Astrocyte (in vitro differentiated cells and primary cell): Measurements from ENCODE around the gene SEMA3G. TPM values are rescaled to one million over a fixed set of nuclear protein-coding genes. Genes with fewer than 3 reads are reported as not detected.

Source experiments
- DNase-seq: peaks from one replicate; pipeline ENCODE4 v3.0.0-alpha.2; 2010; ENCODE audit warnings: low read depth
- FAIRE-seq: peaks from 2 replicates; lab custom pipeline; 2011; peaks lifted over from hg19 to GRCh38; lab: Jason Lieb, UNC
- H2AFZ ChIP-seq: 2 replicates; pipeline ENCODE4 v1.6.0; 2012; ENCODE audit warnings: low read depth, low read length, inconsistent platforms
- H3K27ac ChIP-seq: 2 replicates; pipeline ENCODE4 v1.5.1; 2011; ENCODE audit warnings: low read depth, low read length, inconsistent platforms
- H3K27me3 ChIP-seq: 2 replicates; pipeline ENCODE4 v1.6.0; 2011; ENCODE audit warnings: low read length, inconsistent platforms; ENCODE audit not compliant: insufficient read depth
- H3K36me3 ChIP-seq: 2 replicates; pipeline ENCODE4 v1.5.1; 2011; ENCODE audit warnings: low read length, inconsistent platforms; ENCODE audit not compliant: insufficient read depth
- H3K4me1 ChIP-seq: 2 replicates; pipeline ENCODE4 v1.5.1; 2011; ENCODE audit warnings: low read length, inconsistent platforms; ENCODE audit not compliant: insufficient read depth
- H3K4me2 ChIP-seq: 2 replicates; pipeline ENCODE4 v1.6.0; 2012; ENCODE audit warnings: low read length, inconsistent platforms
- H3K4me3 ChIP-seq: 2 replicates; pipeline ENCODE4 v1.5.1; 2011; ENCODE audit warnings: low read depth, mild to moderate bottlenecking, low read length, inconsistent platforms; ENCODE audit not compliant: insufficient read depth
- H3K79me2 ChIP-seq: 2 replicates; pipeline ENCODE4 v1.6.0; 2012; ENCODE audit warnings: mild to moderate bottlenecking, low read length, inconsistent platforms; ENCODE audit not compliant: insufficient read depth
- H3K9ac ChIP-seq: 2 replicates; pipeline ENCODE4 v1.6.0; 2012; ENCODE audit warnings: mild to moderate bottlenecking, low read length, inconsistent platforms
- H3K9me3 ChIP-seq: 2 replicates; pipeline ENCODE4 v1.5.1; 2012; ENCODE audit warnings: low read depth, mild to moderate bottlenecking, low read length, inconsistent platforms; ENCODE audit not compliant: insufficient read depth
- H4K20me1 ChIP-seq: 2 replicates; pipeline ENCODE4 v1.6.0; 2012; ENCODE audit warnings: low read length, inconsistent platforms; ENCODE audit not compliant: insufficient read depth
- H3K27ac Mint-ChIP-seq: one replicate; pipeline ENCODE4 v1.8.0; 2021; ENCODE audit warnings: mild to moderate bottlenecking, mixed read lengths; ENCODE audit not compliant: unreplicated experiment
- H3K27me3 Mint-ChIP-seq: one replicate; pipeline ENCODE4 v1.8.0; 2021; ENCODE audit warnings: low read depth, mixed read lengths; ENCODE audit not compliant: unreplicated experiment
- H3K36me3 Mint-ChIP-seq: one replicate; pipeline ENCODE4 v1.8.0; 2021; ENCODE audit warnings: low read depth, mixed read lengths; ENCODE audit not compliant: unreplicated experiment
- H3K4me1 Mint-ChIP-seq: one replicate; pipeline ENCODE4 v1.8.0; 2021; ENCODE audit warnings: low read depth, mixed read lengths; ENCODE audit not compliant: unreplicated experiment
- H3K4me3 Mint-ChIP-seq: one replicate; pipeline ENCODE4 v1.8.0; 2021; ENCODE audit warnings: mild to moderate bottlenecking, moderate library complexity, mixed read lengths; ENCODE audit not compliant: unreplicated experiment
- H3K9me3 Mint-ChIP-seq: one replicate; pipeline ENCODE4 v1.8.0; 2021; ENCODE audit warnings: mild to moderate bottlenecking, mixed read lengths; ENCODE audit not compliant: unreplicated experiment
- CTCF ChIP-seq: IDR thresholded peaks from 2 replicates; pipeline ENCODE4 v1.5.1; 2011; ENCODE audit warnings: low read depth, mild to moderate bottlenecking, inconsistent platforms, low read length, moderate library complexity; ENCODE audit not compliant: insufficient read depth
- EZH2 ChIP-seq: IDR thresholded peaks from 2 replicates; pipeline ENCODE4 v1.6.1; 2012; ENCODE audit warnings: mild to moderate bottlenecking, low read length, inconsistent platforms; ENCODE audit not compliant: insufficient read depth
- total RNA-seq: library from RNA; stranded (reverse); gene quantifications from 2 replicates; pipeline ENCODE4 v1.2.1, GENCODE V29; 2021

SEMA3G gene
- total RNA-seq, 1 donor from 2014 or later, result 0.09 TPM

GRCh38 chr3:52402706-52403270 lies 42.1 kb downstream of the SEMA3G start:
- H3K4me3 Mint-ChIP-seq, result no peak overlapping the region

GRCh38 chr3:52402101-52402521 lies 42.8 kb downstream of the SEMA3G start:
- Mint-ChIP-seq H3K27ac (no peak overlapping the region), H3K27me3 (no peaks in the 10 kb centered on the region), H3K4me1 (no peaks in the 10 kb centered on the region), H3K4me3 (no peak overlapping the region), H3K9me3 (no peaks in the 10 kb centered on the region), H3K36me3 (peaks cover 19% of the 10 kb centered on the region)
- no peak for TF ChIP-seq EZH2
- TF ChIP-seq CTCF, result no peak
- Histone ChIP-seq H3K4me1 (no peaks in the 10 kb centered on the region), H3K9ac (no peak overlapping the region), H2AFZ (no peak overlapping the region), H4K20me1 (peaks cover 16% of the 10 kb centered on the region), H3K36me3 (peaks cover 11% of the 10 kb centered on the region), H3K27ac (no peak overlapping the region), H3K4me2 (no peak overlapping the region), H3K79me2 (peaks cover 11% of the 10 kb centered on the region), H3K4me3 (no peak overlapping the region), H3K27me3 (no peaks in the 10 kb centered on the region), H3K9me3 (no peaks in the 10 kb centered on the region)
- DNase-seq, result no peak
- no peak for FAIRE-seq

More at GRCh38 chr3:52402706-52403270, 42.1 kb downstream of the SEMA3G start:
- Histone ChIP-seq H3K27ac (no peak overlapping the region), H2AFZ (no peak overlapping the region), H3K4me2 (no peak overlapping the region), H3K27me3 (no peaks in the 10 kb centered on the region), H4K20me1 (peaks cover 21% of the 10 kb centered on the region), H3K4me1 (no peaks in the 10 kb centered on the region), H3K36me3 (peaks cover 16% of the 10 kb centered on the region), H3K79me2 (peaks cover 18% of the 10 kb centered on the region), H3K9ac (no peak overlapping the region), H3K4me3 (no peak overlapping the region), H3K9me3 (no peaks in the 10 kb centered on the region)
- H3K9me3 Mint-ChIP-seq, result no peaks in the 10 kb centered on the region
- DNase-seq, result no peak
- no peak for FAIRE-seq
- peaks cover 22% of the 10 kb centered on the region for H3K36me3 Mint-ChIP-seq
- H3K27ac Mint-ChIP-seq, result no peak overlapping the region
- TF ChIP-seq EZH2 (no peak), CTCF (no peak)
- H3K4me1 Mint-ChIP-seq, result no peaks in the 10 kb centered on the region
- H3K27me3 Mint-ChIP-seq, result no peaks in the 10 kb centered on the region

- Mint-ChIP-seq H3K27ac (no peak overlapping the region), H3K36me3 (peaks cover 19% of the 10 kb centered on the region), H3K27me3 (no peaks in the 10 kb centered on the region), H3K4me3 (no peak overlapping the region), H3K9me3 (no peaks in the 10 kb centered on the region), H3K4me1 (no peaks in the 10 kb centered on the region)
- no peaks in the 10 kb centered on the region for H3K9me3 ChIP-seq
- no peak overlapping the region for H3K27ac ChIP-seq
- H3K79me2 ChIP-seq, result peaks cover 6% of the 10 kb centered on the region
- peaks cover 11% of the 10 kb centered on the region for H4K20me1 ChIP-seq
- no peak overlapping the region for H3K9ac ChIP-seq
- H3K27me3 ChIP-seq, result no peaks in the 10 kb centered on the region
- H3K4me1 ChIP-seq, result no peaks in the 10 kb centered on the region
- H2AFZ ChIP-seq, result no peak overlapping the region
- peaks cover 11% of the 10 kb centered on the region for H3K36me3 ChIP-seq
- TF ChIP-seq EZH2 (no peak), CTCF (no peak)
- no peak overlapping the region for H3K4me3 ChIP-seq
- no peak for DNase-seq
- H3K4me2 ChIP-seq, result no peak overlapping the region
- no peak for FAIRE-seq
Observed at GRCh38 chr3:52401551-52401950, 43.4 kb downstream of the SEMA3G start.
